HG03575 (cell line): ENCODE measurements around the gene ALDH3B1.

Experiments
- ATAC-seq: cut with Tn5 transposase; IDR thresholded peaks from one replicate; pipeline ENCODE4 v1.9.1; 2021; ENCODE audit not compliant: unreplicated experiment, insufficient number of reproducible peaks, low FRiP score; ENCODE audit errors: extremely low read depth

ALDH3B1 gene

DNA sequence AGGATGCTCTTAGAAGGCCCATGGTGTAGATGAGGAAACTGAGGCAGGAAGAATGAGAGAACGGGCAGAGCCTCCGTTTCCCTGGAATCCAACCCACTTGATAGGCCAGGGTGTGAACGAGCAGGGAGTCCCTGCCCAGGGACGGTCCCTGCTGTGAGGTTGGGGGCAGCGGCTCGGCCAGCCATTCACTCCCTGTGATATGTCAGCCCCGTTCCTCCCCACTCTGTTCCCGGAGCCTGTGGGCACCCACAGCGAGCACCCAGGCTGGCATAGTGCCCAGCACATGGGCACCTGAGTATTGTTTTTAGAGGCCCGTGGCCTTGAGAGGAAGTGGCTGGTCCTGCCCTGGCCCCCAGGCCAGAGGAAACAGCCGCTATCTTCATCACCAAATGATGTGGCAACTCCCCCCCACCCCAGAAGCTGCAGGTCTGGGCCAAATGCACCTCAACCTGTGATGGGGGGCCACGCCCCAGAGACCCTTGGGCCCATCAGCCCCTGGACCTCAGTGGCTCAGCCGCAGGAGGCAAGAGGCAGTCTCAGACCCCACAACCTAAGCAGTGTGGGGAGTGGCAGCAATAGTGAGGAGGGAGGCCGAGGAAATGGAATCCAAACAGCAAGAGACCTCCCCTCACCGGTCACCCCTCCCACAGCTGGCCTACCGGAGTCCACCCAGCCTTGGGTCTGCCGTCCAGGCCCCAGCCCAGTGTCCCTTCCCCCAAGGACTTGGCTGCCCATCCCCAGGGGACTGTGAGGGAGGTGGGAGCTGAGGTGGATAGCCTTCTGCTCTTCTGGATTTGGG, 2.1 kb downstream of the ALDH3B1 start:
- no peak for ATAC-seq

DNA sequence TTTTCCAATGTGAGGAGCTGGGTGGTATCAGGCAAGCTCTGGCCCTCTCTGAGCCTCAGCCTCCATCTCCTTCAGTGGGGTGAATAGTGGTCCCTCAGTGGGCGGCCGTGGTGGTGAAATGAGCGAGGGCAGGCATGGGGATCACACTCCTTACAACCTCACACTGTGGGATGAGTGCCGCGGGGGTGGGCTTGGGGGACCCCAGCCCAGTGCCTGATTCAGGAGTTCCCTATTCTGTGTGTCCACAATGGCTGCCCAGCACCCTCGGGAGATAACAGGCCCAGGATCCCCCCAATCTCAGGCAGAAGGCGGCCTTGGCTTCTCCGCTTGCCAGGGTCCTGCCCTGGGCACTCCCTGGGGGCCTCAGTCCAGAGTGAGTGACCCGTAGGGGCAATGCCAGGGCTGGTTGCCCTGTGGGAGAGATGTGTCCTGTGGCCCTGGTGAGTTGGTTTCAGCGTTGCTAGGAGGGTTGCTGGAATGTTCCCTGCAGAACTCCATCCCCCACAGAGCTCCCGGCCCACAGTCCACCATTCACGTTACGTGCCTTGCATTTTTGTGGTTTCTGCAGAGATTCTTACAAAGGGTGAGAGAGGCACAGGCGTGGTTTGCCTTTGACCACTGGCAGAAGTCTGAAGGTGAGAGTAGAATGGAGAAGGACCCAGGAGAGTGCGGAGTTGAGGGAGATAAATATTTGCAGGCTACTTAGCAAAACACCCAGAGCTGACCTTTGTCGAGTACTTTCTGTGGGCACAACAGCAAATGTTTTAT, 2.9 kb downstream of the ALDH3B1 start:
- ATAC-seq, result no peak

DNA sequence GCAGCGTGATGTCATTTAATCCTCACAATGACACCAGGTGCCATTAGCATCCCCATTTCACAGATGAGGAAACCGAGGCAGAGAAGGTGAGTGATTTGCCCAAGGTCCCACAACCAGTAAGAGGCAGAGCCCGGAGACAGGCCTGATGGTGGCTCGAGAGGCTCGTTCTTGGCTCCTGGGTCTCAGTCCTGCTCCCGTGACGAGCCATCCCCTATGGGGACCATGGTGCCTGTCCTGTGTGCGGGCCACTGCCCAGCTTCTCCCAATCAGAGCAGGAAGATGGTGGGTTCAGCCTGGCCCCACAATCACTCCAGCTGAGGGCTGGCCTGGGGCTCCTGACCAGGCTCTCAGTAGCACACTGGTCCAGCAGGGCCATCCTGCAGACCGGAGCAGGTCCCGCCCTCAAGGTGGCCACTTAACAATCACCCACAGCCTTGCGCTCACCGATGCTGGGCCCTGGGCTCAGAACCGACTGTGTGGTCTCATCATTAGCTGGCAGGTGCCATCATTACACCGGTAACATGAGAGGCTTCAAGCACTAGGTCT, 3.6 kb downstream of the ALDH3B1 start:
- ATAC-seq, result no peak

DNA sequence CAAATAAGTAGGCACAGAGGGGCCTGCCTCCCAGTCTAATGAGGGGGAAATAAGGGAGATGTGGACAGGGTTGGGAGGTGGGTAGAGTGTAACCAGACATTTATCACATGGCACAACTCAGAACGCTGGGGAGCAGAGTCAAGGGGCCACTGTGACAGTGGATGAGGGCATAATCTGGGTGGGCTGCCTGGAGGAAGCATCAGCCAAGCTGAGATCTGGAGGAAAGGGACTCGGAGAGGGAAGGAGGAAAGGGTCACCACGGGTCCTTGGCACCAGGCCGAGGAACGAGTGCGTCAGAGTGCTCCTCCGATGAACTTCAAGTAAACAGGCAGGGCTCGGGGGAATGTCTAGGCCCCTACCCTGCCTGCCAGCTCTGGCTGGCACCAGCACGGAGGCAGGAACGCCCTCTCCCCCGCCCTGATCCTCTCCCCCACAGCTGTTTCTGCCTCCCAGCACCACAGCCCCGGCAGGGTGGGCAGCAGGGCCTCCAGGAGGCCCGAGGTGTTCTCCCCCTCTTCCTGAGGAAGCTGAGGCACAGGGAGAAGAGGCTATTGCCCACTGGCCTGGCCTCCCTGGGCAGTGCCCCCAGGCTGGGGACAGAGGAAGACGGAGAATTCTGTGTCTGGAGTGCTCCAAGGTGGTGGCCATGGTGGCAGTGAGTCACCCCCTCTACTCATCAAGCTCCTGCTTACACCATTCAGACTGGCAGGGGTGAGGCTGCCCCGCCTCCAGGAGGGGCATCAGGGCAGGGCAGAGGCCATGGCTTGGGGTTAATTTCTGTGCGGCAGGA, 4.2 kb downstream of the ALDH3B1 start:
- no peak for ATAC-seq

DNA sequence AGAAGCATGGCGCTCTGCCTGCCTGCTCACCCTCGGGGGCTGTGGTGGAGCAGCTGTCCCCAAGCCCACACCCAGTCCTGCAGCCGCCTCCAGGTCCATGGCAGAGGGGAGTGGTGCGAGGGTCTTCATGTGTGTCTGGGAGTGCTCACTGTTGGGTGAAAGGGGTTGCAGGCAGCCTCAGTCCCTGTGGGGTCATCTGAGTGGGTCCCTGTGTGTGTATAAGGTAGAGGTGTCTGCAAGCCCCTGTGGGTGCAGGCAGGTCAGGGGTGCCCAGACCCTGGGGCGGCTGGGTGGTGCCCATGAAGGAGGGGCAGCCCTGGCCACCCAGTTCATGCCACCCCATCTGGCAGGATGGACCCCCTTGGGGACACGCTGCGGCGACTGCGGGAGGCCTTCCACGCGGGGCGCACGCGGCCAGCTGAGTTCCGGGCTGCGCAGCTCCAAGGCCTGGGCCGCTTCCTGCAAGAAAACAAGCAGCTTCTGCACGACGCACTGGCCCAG, 4.9 kb downstream of the ALDH3B1 start:
- no peak for ATAC-seq

DNA sequence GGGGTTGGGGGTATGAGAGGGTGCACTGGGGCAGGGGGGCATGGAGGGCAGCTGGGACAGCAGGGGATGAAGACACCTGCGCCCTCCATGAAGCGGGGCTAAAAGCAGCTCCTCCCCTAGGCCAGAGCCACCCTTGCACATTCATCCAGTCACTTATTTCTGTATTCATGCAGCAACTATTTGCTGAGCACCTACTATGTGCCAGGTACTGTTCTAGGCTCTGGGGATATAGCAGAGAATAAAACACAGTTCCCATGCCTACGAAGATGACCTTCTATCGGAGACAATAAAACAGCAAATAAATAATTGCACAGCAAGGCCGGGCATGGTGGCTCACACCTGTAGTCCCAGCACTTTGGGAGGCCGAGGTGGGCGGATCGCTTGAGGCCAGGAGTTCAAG, 5.3 kb downstream of the ALDH3B1 start:
- ATAC-seq, result no peak

DNA sequence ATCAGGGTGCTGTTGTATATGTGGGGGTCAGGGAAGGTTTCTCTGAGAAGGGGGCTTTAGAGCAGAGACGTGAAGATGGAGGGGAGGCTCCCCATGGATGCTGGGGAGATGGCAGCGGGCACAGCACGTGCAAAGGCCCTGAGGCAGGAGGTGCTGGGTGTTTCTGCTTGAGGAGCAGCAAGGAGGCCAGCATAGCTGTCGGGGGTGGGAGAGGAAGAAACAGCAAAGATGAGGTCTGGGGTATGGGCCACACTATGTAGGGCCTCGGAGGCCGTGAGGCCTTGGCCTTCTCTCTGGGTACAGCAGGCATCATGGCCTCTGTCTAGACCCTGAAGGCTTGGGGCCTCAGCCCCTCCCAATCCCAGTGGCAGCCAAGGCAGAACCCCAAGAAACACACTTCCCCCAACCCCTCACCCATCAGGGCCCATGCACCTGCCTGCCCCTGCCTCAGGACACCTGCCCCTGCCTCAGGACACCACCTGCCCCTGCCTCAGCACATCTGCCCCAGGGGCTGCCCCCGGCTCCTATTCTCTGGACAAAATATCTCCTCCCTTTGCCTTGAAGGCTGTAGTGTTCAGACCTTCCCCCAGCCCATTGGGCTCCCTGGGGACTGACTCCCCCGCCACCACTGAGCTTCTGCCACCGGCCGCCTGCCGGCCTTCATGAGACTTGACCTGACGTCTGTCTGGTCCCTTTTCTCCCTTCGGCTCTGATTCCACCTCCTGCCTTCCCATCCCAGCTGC, 6.2 kb downstream of the ALDH3B1 start:
- ATAC-seq, result no peak

DNA sequence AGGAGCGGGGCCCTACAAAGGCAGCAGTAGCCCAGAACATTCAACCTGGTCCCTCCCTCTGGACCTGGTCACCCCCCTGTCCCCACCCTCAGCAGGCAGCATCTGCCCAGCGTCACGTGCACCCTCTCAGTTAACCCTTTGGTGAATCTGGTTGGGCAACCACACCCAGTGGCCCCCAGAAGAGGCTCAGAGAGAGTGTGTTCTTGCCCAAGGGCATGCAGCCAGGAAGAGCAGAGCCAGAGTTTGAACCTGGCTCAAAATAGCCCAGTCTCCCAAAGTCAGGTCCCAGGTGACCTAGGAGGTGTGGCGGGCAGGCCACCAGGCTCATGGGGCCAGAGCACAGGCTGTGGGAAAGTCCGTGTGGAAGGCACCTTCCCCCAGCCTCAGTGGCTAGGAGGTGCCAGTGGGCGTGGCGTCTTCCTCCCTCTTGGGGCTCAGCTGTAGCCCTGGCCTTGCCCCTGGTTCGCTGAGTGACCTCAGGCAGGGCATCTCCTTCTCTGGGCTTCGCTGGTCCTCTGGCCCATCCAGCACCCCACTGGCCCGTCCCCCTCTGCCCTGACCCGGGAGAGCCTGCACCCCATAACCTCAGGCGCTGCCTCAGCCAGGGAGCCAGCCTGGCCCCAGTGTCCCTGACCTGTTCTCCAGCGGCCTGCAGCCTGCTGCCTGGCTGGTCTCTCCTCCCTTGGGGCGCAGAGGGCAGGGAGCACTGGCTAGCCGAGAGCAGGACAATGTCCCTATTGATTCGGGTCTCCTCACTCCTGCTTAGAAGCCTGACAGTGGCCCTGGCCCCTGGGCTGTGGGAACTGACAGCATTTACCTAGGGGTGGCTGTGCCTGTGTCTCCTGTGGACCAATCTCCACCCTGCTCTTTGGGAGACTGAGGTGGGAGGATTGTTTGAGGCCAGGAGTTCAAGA, 7.0 kb downstream of the ALDH3B1 start:
- no peak for ATAC-seq

DNA sequence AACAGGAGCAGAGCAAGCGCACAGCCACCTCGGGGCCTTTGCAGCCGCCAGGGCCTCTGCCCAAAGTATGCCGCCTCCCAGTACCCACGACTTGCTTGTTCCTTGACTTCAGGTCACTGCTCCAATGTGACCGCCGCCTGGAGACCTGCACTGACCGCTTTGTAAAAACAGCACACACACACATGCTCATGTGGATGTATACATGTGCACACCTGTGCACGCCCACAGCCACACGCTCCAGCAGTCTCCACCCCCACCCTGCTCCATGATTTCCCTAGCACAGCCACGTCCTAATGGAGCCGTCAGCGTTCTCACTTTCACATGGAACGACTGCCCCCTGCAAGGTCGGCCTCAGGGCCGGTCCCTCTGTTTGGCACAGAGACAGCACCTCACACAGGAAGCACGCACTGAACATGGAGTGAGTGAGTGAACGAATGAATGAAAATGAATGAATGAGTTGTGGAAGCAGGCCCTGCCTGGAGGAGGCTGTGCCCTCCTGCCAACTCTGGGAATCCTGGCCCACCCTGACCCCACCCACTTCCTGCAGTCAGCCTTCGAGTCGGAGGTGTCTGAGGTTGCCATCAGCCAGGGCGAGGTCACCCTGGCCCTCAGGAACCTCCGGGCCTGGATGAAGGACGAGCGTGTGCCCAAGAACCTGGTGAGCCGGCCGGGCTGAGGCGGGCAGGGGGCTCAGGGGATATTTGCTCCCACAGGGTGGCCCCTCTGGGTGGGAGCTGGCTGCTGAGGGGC, 8.0 kb downstream of the ALDH3B1 start:
- ATAC-seq, result no peak

DNA sequence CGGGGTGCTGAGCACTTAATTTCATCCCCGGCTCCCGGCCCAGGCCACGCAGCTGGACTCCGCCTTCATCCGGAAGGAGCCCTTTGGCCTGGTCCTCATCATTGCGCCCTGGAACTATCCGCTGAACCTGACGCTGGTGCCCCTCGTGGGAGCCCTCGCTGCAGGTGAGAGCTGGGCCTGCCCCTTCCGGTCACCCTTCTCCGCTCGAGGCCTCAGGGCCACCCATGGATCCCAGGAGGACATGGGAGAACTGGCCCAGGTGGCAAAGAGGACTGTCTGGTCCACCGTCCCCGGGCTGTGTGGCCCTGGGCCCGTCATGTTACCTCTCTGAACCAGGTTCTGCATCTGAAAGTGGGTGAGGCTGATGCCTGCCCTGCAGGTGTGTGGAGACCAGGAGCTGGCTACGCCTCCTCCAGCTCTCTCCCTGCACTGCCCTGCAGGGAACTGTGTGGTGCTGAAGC, 8.6 kb downstream of the ALDH3B1 start:
- ATAC-seq, result no peak

DNA sequence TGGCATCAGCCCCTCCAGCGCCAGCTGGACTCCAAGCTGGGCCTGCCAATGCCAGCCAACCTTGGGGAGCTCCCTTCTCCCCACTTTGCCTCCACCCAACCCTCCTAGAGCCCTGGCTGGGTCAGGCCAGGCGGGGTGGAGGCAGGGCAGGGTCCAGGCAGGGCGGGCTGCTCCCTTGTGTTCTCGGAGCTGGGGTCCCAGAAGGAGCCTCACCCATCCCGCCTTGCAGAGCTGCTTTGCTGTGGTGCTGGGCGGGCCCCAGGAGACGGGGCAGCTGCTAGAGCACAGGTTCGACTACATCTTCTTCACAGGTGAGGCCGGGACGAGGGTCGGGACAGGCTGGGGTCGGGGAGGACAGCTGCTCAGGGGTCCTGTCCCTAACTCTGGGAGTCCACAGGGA, 9.4 kb downstream of the ALDH3B1 start:
- no peak for ATAC-seq

DNA sequence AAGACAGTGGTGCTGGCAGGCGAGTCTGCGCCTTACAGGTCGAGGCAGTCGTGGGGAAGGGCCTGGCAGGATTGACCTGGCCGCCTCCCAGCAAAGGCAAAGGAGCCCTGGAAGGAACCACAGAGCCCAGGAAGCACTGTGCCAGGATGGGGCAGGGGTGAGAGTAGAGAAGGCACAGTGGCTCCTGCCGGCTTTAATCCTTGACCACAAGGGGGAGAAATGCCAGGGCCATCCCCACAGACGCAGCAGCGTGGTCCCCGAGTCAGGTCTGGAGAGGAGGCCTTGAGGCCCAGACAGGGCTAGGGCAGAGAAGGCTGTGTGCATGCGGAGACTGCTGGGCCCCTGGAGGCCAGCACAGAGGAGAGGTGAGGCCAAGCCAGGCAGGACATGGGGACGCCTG, 10.4 kb downstream of the ALDH3B1 start:
- ATAC-seq, result no peak

DNA sequence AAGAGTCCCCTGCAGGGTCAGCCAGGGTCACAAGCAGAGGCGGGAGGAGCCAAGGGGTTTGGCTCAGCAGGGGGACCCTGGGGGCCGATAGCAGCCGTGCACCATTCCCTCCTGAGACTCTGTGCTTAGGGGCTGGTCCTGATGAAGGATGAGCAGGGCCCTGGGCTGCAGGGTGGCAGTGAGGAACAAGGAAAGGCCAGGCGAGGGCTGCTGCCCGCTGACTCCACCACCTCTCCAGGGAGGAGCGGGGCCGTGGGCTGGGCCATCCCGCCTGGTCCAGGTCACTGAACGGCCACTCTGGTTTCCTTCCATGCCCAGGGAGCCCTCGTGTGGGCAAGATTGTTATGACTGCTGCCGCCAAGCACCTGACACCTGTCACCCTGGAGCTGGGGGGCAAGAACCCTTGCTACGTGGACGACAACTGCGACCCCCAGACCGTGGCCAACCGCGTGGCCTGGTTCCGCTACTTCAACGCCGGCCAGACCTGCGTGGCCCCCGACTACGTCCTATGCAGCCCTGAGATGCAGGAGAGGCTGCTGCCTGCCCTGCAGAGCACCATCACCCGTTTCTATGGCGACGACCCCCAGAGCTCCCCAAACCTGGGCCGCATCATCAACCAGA, 11.2 kb downstream of the ALDH3B1 start:
- no peak for ATAC-seq

DNA sequence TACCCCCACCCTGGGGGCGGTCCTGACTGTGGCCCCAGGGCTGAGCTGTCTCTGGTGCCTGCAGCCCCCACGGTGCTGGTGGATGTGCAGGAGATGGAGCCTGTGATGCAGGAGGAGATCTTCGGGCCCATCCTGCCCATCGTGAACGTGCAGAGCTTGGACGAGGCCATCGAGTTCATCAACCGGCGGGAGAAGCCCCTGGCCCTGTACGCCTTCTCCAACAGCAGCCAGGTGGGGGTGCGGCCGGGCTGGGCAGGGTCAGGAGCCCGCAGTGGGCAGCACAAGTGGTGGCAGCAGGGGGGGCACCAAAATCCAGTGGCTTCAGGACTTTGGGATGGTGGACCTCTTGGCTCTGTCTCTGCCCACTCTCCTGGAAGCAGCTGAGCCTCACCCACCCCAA, 12.4 kb downstream of the ALDH3B1 start:
- no peak for ATAC-seq

DNA sequence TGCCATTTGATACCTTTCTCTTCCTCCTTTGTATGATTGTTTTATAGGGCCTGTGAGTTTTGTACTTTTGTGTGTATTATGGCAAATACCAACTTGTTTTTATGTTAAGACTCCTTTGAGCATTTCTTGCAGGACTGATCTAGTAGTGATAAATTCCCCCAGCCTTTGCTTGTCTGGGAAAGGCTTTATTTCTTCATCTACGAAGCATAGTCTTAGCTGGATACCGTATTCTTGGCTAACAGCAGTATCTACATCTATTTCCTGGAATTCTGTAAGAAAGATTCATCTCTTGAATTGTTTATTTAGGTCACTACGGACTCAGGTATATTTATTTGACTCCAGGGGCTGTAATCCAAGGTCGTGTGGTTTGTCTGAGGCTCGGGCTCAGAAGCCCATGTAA, 14.4 kb downstream of the ALDH3B1 start:
- ATAC-seq, result no peak

DNA sequence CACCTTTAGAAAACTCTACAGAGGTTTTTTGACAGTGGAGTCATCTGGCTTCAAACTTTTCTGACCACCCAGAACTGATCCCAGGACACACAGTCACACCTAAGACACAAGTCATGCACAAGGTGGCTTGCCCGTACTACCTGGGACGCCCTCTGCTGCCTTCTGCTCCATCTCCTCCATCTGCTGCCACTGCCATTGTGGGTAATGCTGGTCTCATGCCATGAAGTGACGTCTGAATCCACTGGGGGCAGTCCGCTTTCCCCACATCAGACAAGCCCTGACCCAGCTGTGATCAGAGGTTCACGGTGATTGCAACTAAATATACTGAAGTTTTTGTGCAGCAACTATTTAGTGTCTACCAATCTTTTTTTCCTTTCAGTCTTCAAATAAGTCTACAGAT, 14.9 kb downstream of the ALDH3B1 start:
- ATAC-seq, result no peak
